Stimulated activated CD8-positive, alpha-beta memory T cell treated with anti-CD3 and anti-CD28 coated beads, Interleukin-2, amount 100 ng/mL, for 48 hours (primary cell): ENCODE results near the gene TSPAN8.
"Not testable (repeated sequence)": the region's sequence is repeated elsewhere in the genome, so short reads cannot be mapped to it uniquely, and the experiment has no call there.

Experiments used
- DNase-seq, 2 donors: peaks; one replicate each; pipeline ENCODE4 v3.0.0-alpha.2; 2020; ENCODE audit warnings: low read depth in 2 of 2

TSPAN8 gene

DNA sequence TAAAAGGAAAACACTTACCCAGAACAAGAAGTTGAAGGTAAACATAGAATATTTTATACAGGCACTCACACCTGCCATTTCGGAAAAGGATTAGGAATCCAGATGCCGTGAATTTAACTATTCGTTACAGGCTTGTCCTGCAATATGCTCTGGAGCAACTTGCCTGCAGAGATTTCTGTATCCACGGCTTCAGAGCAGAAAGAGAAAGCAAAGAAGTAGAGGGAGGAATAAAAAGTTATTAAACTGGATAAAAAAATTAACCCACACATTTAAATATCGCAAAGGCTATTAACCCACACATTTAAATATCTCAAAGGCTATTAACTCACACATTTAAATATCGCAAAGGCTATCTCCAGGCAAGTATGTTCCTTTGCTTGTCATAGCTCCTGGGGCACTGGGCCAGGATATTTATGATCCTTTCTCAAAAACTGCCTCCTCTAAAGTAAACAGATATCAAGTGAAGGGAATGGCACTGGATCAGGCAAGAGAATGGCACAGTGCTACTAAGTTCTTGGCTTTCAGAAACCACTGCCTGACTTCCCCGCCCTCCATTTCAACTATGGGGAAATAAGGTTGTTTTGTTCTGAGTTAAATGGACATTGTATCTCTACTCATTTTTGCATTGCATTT is at the start of gene TSPAN8:
TSPAN8 (minus strand) TSS at position 399 of the 633 bp plus-strand sequence; CDS start at position 78, 321 bp downstream.
- DNase-seq = no peak

DNA sequence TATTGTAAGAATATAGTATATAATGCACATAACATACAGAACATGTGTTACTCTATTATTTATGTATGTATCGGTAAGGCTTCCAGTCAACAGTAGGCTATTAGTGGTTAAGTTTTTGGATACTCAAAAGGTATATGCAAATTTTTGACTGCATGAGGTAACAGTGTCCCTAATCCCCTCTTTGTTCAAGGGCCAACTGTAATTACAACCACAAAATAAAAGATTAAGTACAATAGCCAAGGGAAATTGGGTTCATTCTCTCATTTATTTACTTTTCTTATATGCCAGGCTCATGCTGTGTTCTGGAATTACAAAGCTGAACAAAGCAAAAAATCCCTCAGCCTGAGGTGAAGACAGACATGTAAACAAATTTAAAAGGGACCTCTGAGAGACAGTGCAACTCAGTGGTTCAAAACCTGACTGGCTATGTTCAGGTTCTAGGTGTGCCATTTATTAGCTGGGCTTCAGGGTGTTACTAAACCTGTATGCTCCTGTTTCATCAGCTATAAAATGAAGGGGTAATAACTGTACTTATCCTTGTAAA is 43.4 kb upstream of the TSPAN8 start:
- no peak for DNase-seq

DNA sequence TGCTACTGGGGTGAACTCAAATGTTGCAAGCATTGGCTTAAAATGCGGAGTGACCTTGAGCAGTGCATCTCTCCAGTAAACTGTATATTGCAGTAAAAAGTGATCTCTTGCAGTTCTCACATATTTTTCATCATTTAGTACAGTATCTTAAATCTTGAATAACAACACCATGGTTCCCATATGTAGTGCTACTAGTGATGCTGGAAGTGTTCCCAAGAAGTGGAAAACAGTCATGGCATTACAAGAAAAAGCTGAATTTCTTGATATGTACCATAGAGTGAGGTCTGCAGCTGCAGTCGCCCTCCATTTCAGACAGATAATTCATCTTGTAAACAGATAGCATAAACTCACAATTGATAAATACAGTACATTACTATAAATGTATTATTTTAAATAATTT is 42.9 kb upstream of the TSPAN8 start:
- DNase-seq = no peak

DNA sequence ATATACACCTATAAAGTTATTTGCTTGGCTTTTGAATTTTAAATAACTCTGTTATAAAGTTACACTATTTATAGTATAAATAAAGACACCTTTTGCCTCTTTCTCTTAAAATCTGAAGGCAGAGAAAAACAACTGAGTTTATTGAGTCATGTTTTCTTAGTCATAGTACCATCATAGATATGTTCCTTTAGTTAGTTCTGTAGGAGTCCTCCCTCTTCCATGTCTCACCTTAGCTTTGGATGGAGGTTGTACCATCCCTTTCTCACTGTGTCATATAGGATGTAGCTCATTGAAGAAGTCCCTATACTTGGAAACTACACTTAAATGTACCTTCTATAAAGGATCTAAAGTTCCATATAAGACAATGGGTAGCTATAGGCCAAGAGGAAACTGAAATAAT is 39.7 kb upstream of the TSPAN8 start:
- DNase-seq = no peak

DNA sequence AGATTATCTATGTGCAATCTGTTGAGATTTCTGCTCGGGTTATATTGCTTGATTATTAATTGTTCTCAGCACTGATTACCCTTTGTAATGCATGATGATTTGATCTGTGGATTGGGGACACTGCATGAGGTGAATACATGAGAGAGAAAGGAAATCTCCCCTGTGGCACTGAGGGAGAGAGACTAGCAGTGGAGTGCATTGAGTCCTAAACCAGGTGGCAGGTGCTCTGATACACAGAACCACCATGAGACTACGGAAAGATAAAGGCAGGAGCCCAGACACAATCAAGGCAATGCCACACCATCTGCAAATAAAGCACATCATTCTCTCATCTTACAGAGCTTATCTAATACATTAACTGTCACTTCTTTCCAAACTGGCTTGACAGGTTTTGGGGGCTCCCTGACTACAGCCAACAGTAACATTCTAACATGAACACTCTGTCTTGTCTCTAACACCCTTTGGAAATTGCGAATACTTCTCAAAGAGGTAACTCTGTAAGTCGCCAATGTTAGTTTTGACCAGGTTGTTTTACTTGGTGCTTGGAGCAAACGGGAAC is 37.6 kb upstream of the TSPAN8 start:
- DNase-seq = no peak

DNA sequence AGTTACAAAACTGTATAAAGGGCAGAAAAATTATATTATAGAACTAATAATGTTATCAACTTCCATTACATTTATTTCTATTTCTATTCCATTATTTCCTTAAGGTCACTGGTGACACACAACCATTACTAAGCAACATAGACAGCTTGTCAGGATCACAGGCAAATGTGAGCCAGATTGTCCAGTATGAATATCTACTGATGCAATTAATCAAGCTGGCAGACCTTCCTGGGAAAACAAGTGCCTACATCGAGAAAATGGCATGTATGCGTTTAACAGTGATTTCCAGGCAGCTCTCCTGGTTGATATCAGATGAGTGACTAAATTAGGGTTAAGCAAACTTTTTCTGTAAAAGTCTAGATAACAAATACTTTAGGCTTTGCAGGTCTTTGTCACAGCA is 36.9 kb upstream of the TSPAN8 start:
- no peak for DNase-seq

DNA sequence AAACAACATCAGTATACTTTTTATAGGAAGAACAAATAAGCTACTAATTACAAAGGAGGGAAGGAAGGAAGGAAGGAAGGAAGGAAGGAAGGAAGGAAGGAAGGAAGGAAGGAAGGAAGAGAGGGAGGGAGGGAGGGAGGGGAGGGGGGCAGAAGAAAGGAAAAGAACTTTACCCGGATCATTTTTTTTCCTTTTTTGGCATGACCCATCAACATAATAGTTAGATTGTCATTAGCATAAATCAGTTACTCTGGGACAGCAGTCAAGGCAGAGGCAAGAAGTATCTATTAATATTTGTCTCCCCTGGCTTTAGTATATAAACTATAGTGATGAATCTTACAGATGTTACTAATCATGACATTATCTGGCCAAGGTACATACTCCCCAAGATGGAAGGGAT is 35.2 kb upstream of the TSPAN8 start:
- DNase-seq = no peak

DNA sequence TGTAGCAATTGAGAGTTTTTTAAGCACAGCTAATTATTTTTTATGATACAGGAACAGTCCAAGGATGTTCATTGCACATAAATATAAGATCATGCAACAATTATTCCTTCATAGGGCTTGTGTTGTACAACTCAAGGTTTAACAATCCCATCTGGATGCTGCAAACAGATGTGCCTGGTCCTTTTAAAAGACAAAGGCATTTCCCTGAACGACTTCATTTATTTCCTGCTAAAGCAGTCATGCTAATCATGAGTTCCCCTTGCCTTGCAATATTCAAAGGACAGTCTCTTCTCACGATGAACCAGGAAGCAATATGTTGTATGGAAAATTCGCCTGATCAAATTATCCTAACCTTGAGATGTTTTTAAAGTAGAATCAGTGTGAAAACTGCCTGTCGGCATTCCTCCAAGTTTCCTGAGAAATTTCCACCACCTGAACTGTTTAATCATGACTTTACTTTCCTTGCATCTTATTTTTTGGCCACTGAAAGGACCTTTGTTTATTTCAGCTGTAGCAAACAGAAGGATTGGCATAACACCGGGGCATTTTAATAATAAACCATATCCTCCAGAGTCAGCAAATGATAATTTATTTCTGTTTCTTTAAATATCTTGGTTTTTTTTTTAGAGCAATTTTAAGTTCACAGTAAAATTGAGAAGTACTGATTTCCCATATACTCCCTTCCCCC is 33.9 kb upstream of the TSPAN8 start:
- no peak for DNase-seq

DNA sequence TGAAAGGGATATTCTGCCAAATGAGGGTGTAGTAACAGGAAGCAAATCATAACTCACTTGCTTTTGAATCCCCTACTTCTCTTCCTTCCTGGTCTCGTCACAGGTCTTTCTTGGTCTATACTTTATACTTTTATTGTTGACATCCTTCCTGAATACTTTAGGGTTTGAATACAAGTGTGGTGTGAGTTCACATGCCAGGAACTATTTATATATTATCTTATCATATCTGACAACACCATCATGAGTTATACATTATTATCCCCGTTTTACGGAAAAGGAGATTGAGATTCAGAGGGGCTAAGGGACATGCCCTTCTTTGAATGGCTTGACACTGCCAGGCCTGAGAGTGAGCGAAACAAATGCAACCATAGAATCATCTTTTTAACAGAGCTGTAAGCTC is 33.0 kb upstream of the TSPAN8 start:
- DNase-seq = no peak

DNA sequence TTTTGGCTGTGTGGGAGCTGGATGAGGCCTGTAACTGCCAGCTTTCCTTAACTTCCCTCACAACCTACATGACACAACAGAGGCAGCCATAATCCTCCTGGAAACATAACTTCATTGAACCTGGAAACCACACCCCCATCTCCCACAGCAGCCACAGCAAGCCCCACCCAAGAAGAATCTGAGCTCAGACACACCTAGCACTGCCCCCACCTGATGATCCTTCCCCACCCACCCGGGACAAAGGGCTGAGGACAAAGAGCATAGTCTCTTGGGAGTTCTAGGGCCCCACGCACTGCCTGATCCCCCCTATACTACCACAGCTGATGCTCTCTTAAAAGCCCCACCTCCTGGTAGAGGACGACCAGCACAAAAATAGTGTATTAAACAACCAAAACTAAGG is 29.6 kb upstream of the TSPAN8 start:
- DNase-seq = no peak

DNA sequence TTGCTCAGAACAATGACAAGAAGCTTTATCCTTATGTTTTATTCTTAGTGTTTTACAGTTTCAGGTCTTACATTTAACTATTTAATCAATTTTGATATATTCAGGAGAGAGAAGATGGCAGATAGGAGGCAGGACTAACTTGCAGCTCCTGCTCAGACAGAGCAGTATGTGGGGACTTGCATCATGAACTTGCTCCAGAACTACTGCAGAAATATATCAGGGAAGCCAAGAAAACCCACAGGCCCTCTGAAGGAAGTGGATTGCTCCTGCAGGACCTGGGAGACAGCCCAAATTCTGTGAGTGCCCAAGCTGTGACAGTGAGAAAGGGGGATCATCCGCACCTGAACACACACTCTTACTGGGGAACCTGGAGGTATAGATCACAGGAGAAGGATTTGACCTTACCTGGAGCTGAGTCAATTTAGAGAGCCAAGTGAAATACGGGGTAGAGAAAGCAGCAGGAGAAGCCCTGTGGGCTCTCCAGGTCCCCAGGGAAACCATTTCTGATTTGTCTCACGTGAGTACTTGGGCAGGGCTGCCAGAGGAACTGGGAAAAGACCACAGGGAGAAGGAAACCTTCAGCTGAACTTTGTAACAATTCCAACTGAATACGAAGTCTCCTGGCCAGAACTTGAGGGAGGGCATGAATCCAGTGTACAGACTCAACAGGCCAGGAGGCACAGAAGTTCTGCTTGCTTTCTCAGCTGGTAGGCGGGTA is 28.9 kb upstream of the TSPAN8 start:
- DNase-seq = no peak

DNA sequence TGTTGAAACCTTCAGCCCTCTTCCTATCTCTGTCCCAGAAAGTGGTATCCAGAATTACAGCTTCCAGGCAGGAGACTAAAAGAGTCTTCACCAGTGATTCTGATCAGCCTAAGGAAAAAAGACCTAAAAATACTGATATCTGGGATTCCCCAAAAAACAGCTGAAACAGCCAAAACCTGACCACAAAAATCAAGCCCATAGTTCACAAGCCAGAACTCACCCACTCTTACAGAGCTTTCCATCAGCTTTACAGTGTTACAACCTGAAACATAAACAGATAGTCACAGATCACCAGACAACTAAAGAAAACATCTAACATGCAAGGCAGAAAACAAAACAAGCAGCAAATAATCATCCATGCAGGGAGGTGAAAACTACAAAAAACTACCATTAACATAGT is 26.0 kb upstream of the TSPAN8 start:
- no peak for DNase-seq

DNA sequence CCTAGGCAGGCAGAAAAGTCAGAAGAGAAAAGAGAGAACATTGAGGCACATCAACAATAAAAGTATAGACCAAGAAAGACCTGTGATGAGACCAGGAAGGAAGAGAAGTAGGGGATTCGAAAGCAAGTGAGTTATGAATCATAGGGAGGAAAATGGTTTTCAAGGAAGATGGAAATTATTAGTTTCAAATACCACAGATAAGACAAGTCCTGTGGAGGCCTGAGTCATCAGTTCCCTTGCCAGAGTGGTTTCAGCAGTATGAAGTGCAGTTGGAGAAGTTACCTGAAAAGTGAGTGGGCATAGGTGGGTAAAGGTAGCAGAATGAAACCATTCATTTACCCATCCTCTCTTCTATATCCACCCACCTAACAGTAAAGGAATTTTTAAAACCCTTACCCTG is 25.2 kb upstream of the TSPAN8 start:
- DNase-seq = no peak

DNA sequence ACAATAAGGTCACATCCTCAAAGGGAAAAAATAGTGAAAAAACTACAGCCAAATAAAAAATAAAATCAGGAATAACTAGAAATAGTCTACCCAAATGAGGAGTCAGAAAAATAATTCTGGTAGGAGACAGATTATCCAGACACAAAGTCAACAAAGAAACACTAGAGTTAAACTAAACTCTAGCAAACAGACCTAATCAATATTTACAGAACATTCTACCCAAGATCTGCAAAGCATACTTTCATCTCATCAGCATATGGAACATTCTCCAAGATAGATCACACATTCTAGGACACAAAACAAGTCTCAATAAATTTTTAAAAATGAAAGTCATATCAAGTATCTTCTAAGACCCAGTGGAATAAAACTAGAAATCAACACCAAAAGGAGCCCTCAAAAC is 20.4 kb upstream of the TSPAN8 start:
- no peak for DNase-seq

DNA sequence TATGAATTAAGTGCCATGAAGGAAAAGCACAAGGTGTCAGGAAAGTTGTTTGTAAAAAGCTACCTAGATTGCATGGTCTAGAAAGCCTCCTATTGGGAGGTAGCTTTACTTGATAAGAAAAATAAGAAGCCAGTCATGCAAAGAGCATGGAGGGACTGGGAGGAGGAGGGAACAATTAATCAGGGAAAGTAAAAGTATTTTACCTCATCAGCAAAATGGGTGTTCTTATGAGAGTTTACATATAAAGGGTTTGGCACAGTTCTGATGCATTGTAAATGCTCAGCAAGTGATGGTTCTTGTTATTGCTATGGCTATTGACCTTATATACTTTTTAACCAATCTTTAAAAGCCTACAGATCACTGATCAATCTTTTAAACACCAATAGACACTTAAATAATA is 17.0 kb upstream of the TSPAN8 start:
- no peak for DNase-seq

DNA sequence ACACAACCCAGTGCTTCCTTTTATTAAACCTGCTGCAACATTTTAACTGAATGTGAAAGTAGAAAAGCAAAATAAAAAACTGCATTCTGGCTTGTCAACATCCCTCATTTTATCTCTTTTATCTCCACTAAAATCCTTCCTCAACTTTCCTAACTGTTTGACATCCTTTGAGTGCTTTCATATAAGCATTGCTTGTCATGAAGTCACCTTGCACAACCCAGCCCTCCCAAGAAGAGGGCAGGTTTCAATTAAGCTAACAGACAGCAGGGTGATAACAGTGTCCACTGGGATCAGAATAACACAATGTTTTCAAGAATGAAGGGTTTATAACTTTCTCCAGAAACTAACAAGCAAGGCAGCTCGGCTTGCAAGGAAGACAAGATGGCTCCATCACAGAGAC is 16.3 kb upstream of the TSPAN8 start:
- no peak for DNase-seq

DNA sequence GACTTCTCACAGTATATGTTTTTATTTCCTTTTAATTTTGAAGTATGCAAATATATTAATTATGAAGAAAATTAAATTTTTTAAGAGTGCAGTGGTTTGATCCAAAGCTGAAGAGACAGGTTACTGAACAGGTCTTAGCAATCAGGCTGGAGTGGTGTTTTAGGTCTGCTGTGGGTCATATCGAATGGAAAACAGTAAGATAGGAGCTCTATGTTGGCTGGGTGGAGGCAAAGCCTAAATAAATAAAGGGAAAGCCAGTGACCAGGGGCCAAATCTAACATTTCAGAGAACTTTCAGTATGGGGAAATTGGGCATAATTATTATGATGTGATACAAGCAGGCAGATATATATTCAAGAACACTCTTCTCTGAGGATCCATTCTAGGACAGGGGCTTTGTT is 12.7 kb upstream of the TSPAN8 start:
- DNase-seq = no peak

DNA sequence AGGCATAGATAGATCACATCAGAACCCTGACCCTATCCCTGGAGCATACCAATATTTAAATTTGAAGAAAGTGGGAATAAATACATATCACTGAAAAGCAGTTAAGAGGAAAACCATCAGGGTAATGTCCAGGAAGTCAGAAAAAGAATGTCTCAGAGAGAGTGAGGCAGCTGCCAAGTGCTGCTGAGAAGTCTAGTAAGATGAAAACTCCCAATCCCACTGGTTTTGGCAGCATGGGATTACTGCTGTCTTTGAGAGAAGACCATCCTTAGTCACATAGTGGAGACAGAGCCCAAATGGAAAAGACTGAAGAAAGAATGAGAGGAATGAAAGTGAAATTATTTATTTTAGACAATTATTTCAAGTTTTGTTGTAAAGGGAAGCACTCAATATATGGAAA is 11.5 kb upstream of the TSPAN8 start:
- DNase-seq = no peak

DNA sequence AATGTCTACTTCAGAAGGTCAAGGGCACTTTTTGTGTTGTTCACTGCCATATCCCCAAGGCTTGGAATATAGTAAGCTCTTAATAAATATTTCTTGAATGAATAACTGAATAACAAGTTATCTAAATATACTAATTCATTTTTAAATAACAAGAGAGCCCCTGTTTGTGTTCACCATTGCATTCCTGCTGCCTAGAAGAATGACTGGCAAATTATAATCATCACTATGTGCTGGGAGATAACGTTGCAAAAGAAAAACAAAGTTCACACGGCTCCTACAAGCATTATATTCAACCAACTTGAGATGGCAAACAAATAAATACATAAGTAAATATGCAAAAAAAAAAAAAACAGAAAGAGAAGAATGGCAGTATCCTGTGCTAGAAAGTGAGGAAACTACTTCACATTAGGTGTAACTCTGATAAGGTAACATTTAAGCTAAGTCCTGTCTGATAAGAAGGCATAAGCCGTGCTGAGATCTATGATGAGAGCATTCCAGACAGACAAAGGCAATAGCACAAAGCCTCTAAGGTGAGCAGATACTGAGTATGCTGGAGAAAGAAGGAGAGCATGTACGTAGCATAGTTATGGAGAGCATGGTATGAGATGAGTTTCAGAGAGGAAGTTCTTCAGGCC is 9.2 kb upstream of the TSPAN8 start:
- no peak for DNase-seq

DNA sequence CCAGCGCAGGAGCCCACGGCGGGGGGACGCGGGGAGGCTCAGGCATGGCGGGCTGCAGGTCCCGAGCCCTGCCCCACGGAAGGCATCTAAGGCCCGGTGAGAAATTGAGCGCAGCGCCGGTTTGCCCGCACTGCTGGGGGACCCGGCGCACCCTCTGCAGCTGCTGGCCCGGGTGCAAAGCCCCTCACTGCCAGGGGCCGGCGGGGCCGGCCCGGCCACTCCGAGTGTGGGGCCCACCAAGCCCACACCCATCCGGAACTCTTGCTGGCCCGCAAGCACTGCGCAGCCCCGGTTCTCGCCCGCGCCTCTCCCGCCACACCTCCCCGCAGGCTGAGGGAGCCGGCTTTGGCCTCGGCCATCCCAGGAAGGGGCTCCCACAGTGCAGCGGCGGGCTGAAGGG is 8.5 kb upstream of the TSPAN8 start:
- no peak for DNase-seq

DNA sequence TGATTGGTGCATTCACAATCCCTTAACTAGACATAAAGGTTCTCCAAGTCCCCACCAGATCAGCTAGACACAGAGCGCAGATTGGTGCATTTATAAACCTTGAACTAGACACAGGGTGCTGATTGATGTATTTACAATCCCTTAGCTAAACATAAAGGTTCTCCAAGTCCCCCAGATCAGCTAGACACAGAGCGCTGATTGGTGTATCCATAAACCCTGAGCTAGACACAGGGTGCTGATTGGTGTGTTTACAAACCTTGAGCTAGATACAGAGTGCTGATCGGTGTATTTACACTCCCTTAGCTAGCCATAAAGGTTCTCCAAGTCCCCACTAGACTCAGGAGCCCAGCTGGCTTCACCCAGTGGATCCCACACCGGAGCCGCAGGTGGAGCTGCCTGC is 8.0 kb upstream of the TSPAN8 start:
- DNase-seq = not testable (repeated sequence)

DNA sequence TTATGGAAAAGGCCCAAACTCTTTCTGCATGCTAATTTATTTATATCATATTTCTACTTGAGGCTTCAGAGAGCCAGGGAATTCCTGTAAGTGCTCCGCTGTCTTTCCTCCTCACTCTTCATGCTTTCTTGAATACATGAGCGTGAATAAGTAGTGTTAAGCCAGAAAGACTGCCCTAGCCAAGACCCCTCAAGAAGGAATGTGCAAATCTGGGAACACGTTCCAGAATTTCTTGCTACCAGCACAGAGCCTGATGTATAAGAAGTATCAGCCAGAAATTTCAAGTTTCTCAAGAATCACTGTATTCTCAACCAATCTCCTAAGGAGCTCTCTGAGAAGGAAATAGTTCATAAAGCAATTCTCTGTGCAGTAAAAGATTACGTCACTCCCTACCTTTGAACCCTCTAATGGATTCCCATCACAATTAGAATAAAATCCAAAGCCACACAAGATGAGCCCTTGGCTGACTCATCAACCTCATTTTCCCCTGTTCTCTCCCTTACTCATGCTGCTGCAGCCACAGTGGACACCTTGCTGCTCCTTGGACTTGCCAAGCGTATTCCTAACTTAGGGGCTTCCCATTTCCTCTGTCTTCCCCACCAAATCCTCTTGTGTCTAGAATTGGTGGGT is 6.9 kb upstream of the TSPAN8 start:
- no peak for DNase-seq
